ENCODE results near the gene NDUFB6. TPM values are rescaled to one million over a fixed set of nuclear protein-coding genes. Genes with fewer than 3 reads are reported as not detected.

NDUFB6 gene
- polyA plus RNA-seq, 2 of the 4 experiments (the other 2 are of a cell fraction) = 91.0 to 158 TPM

- H3K4me2 ChIP-seq = no peak overlapping the region
- no peak for DNase-seq (ENCODE audit: low read depth in 1 of 2, low spot score in 1 of 2)
- H3K27ac ChIP-seq = peak overlapping the region in 1 of 2 experiments; percentile 8; a peak in 1 of 6 replicates
- H3K9me3 ChIP-seq = no peaks in the 10 kb centered on the region
- WGBS (ENCODE audit: missing lambda C conversion rate) = 8% methylated on average over 2 of the region's 2 CpGs
- H3K4me1 ChIP-seq = no peaks in the 10 kb centered on the region
- ChIA-PET CTCF (interaction anchor here (0.6 to 17.6 kb wide), 9 partner anchors 10 to 380 kb away, joined by 3 to 434 read pairs (median 30); partner anchors contain the start of gene TMEM215), POLR2A (no interaction called here)
- no peak overlapping the region for H3K4me3 ChIP-seq
- no peak for FAIRE-seq
- no peak for TF ChIP-seq EHF (CRISPR knock-in tag; IDR thresholded peaks at IDR 0.05)
- TF ChIP-seq HMGXB4 (CRISPR knock-in tag; IDR thresholded peaks at IDR 0.05; ENCODE audit: borderline replicate concordance) = no peak
- no peak for TF ChIP-seq BHLHE40 (IDR thresholded peaks at IDR 0.05; ENCODE audit: low read depth, low read length)
- no peak for ATAC-seq
These were observed 17.5 kb upstream of the NDUFB6 start for GRCh38 chr9:32590476-32590875.

DNA sequence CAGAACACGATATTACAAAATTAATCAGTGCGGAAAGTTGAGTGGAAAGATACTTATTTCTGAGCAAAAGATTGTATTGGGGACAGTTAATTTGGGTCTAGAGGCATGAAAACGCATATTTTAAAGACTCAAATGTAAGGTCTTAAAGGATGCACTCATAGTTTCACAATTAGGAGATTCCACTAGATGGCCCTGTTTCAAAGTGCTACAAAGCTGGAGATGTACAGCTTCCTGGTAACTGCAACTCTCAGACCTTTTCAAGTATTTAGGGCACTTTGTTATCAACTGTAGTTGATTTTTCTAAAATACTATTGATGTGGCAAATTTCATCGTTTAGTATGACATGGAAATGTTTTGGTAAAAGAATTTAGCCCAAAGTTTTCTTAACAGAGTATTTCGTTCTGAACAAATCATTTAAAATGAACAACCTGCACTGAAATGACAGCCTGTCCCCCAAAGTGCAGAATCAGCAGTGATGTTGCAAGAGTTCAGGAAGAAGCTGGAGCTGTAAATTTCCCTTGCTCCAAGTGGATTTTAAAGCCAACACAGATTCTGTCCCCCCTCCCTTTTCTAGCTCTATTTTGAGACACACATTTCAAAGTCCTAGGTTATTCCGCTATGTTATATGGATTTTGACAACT is 16.2 kb upstream of the NDUFB6 start:
- ATAC-seq = peak; percentile 89 to 93; a peak in 5 of 6 replicates
- H3K4me2 ChIP-seq = no peak overlapping the region
- POLR2A ChIA-PET = no interaction called here
- no peaks in the 10 kb centered on the region for H3K9me3 ChIP-seq
- H3K4me1 ChIP-seq = no peaks in the 10 kb centered on the region
- WGBS (ENCODE audit: missing lambda C conversion rate) = 24% methylated on average over 6 of the region's 6 CpGs
- CTCF ChIA-PET = interaction anchor here (0.8 to 17.6 kb wide), 39 partner anchors 8 to 391 kb away, joined by 3 to 434 read pairs (median 5); partner anchors contain the start of genes ACO1, NDUFB6, TAF1L and TMEM215
- no peak overlapping the region for H3K27ac ChIP-seq
- no peak overlapping the region for H3K4me3 ChIP-seq
- peak; percentile 79 for TF ChIP-seq SMC3 (IDR thresholded peaks at IDR 0.05)
- TF ChIP-seq POLR2A (IDR thresholded peaks at IDR 0.05; ENCODE audit: low read length) = no peak
- no peak for TF ChIP-seq HMGXB4 (CRISPR knock-in tag; IDR thresholded peaks at IDR 0.05; ENCODE audit: borderline replicate concordance)
- no peak for TF ChIP-seq CBX8 (IDR thresholded peaks at IDR 0.05)
- TF ChIP-seq FOSB (CRISPR knock-in tag; IDR thresholded peaks at IDR 0.05) = no peak
- TF ChIP-seq RAD21 (conservative IDR thresholded peaks at IDR 0.05 in 1 of 2, IDR thresholded peaks at IDR 0.05 in 1 of 2) = peak; percentile 77
- no peak for TF ChIP-seq FOSL2 (IDR thresholded peaks at IDR 0.05)
- TF ChIP-seq FOSL2 (CRISPR knock-in tag; IDR thresholded peaks at IDR 0.05) = no peak
- TF ChIP-seq CTCF (IDR thresholded peaks at IDR 0.05) = peak; percentile 77
- no peak for TF ChIP-seq POLR2AphosphoS2 (conservative IDR thresholded peaks at IDR 0.05; ENCODE audit: low read length)
- no peak for TF ChIP-seq ESRRA (IDR thresholded peaks at IDR 0.05; ENCODE audit: borderline replicate concordance, low read length)
- no peak for TF ChIP-seq EHMT2 (IDR thresholded peaks at IDR 0.05; ENCODE audit: low read depth)
- peak; percentile 92 for FAIRE-seq
- peak; percentile 53 to 63 for DNase-seq (ENCODE audit: low read depth in 1 of 2, low spot score in 1 of 2)

DNA sequence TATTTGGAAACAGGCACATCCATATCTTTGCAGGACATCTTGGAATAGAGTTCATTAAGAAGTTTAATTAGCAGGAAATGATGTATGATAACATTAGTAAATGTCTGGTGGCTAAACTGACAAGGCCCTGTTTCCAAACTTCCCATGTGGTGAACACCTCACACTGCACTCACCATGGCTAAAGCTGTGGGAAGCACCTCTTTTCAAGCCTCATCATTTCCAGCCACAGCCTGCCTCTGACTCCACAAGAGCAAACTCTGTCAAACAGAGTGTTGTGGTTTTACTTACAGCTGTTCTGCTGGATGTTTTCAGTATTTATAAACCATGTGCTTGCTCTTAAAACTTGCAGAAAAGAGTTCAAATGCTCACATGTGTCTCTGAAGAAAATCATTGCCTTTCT is 14.9 kb upstream of the NDUFB6 start:
- H3K27ac ChIP-seq = no peak overlapping the region
- FAIRE-seq (no peak), DNase-seq (ENCODE audit: low read depth in 1 of 2, low spot score in 1 of 2) (no peak), ATAC-seq (peak in 1 of 2 experiments; percentile 51; a peak in 1 of 6 replicates)
- no peaks in the 10 kb centered on the region for H3K4me1 ChIP-seq
- TF ChIP-seq FOSL2 (IDR thresholded peaks at IDR 0.05) = no peak
- no peak for TF ChIP-seq FOSL2 (CRISPR knock-in tag; IDR thresholded peaks at IDR 0.05)
- TF ChIP-seq NFE2L2 (conservative IDR thresholded peaks at IDR 0.05; ENCODE audit: low read length) = no peak
- TF ChIP-seq EHF (CRISPR knock-in tag; IDR thresholded peaks at IDR 0.05) = no peak
- no peak for TF ChIP-seq HES2 (IDR thresholded peaks at IDR 0.05)
- no peak for TF ChIP-seq MAZ (IDR thresholded peaks at IDR 0.05; ENCODE audit: borderline replicate concordance, low read depth, low read length)
- no peak for TF ChIP-seq HEYL (CRISPR knock-in tag; IDR thresholded peaks at IDR 0.05)
- no peak for TF ChIP-seq PBX3 (IDR thresholded peaks at IDR 0.05)
- TF ChIP-seq JUN (IDR thresholded peaks at IDR 0.05) = no peak
- TF ChIP-seq HOXA7 (CRISPR knock-in tag; IDR thresholded peaks at IDR 0.05) = no peak
- TF ChIP-seq, protein P1, sequence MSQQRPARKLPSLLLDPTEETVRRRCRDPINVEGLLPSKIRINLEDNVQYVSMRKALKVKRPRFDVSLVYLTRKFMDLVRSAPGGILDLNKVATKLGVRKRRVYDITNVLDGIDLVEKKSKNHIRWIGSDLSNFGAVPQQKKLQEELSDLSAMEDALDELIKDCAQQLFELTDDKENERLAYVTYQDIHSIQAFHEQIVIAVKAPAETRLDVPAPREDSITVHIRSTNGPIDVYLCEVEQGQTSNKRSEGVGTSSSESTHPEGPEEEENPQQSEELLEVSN (IDR thresholded peaks at IDR 0.05; ENCODE audit: borderline replicate concordance, low read depth) = no peak
- no peak for TF ChIP-seq PHF8 (IDR thresholded peaks at IDR 0.05; ENCODE audit: borderline replicate concordance, low read depth)
- TF ChIP-seq RFX5 (IDR thresholded peaks at IDR 0.05) = no peak
- no peak for TF ChIP-seq MYC (IDR thresholded peaks at IDR 0.05; ENCODE audit: borderline replicate concordance, low read length)
- no peak for TF ChIP-seq CBX8 (IDR thresholded peaks at IDR 0.05)
- H3K9me3 ChIP-seq = no peaks in the 10 kb centered on the region
- H3K4me3 ChIP-seq = no peak overlapping the region
- CTCF ChIA-PET = interaction anchor here (0.8 to 17.6 kb wide), 23 partner anchors 8 to 383 kb away, joined by 3 to 434 read pairs (median 5); partner anchors contain the start of genes NDUFB6 and TMEM215
- POLR2A ChIA-PET = no interaction called here
- no peak overlapping the region for H3K4me2 ChIP-seq

All from A549 (cell line).